Activated CD8-positive, alpha-beta T cell treated with anti-CD3 and anti-CD28 coated beads for 36 hours (primary cell): ENCODE measurements around the gene SND1. TPM values are rescaled to one million over a fixed set of nuclear protein-coding genes. Genes with fewer than 3 reads are reported as not detected.

Experiments used
- ATAC-seq: fragments of 200-7000 bp; cut with Tn5 transposase; one replicate; pipeline ENCODE4 v1.10.0; 2021; ENCODE audit warnings: mild to moderate bottlenecking, moderate library complexity
- CTCF ChIA-PET: fragments of 350-600 bp; sonication (Branson Sonifier 250); formaldehyde crosslinking; loops from one replicate; lab custom pipeline; 2021; ENCODE audit warnings: antibody characterized with exemption; lab: Charles Lee
- POLR2A ChIA-PET: fragments of 350-600 bp; sonication (Branson Sonifier 250); formaldehyde crosslinking; loops from one replicate; lab custom pipeline; 2021; ENCODE audit warnings: antibody characterized with exemption; lab: Charles Lee
- DNase-seq: peaks from one replicate; pipeline ENCODE4 v3.0.0-alpha.2; 2020
- H3K27ac Mint-ChIP-seq: one replicate; pipeline ENCODE4 v1.8.0; 2021; ENCODE audit warnings: mild to moderate bottlenecking, mixed read lengths
- H3K27me3 Mint-ChIP-seq: one replicate; pipeline ENCODE4 v1.8.0; 2021; ENCODE audit warnings: mixed read lengths
- H3K36me3 Mint-ChIP-seq: one replicate; pipeline ENCODE4 v1.8.0; 2021; ENCODE audit warnings: low read depth, mixed read lengths
- H3K4me1 Mint-ChIP-seq: one replicate; pipeline ENCODE4 v1.8.0; 2021; ENCODE audit warnings: low read depth, mixed read lengths
- H3K4me3 Mint-ChIP-seq: one replicate; pipeline ENCODE4 v1.8.0; 2021; ENCODE audit warnings: mild to moderate bottlenecking, moderate library complexity, mixed read lengths
- H3K9me3 Mint-ChIP-seq: one replicate; pipeline ENCODE4 v1.8.0; 2021; ENCODE audit warnings: mixed read lengths
- intact Hi-C: fragments of 100-400 bp; cut with micrococcal nuclease; formaldehyde crosslinking; loops from one replicate; pipeline ENCODE4 v1.10.0; 2022
- total RNA-seq, 2 experiments: library from RNA; stranded (reverse); gene quantifications; one replicate each; pipeline ENCODE4 v1.2.3, GENCODE V29; 2021
- TF ChIP-seq, protein P1 (sequence below): fragments of 200-600 bp; IDR thresholded peaks from one replicate; pipeline ENCODE4 v1.8.0; 2022; ENCODE audit warnings: antibody characterized with exemption, mild to moderate bottlenecking

The SND1 gene
- total RNA-seq, 2 experiments from 2014 or later: 206 to 208 TPM

DNA sequence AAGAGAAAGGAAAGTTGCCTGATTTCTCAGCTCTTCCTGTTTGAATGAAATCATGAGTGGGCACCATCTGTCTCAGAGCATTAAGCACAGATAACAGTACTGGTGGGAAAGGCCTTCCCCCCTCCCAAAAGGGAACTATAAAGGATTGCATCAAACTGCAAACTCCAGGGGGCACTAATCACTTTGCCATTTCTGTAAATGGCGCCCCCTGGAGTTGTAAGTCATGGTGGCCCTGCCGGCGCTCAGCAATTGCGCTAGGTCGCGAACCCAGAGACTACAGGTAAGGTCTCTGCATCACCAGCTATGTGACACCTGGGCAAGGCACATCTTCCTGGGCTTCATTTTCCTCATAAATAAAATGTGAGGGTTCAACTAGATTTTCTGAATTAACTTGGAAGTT, 368.2 kb downstream of the SND1 start:
- no peak overlapping the region for H3K4me3 Mint-ChIP-seq
- peaks cover 25% of the 10 kb centered on the region for H3K36me3 Mint-ChIP-seq
- ChIA-PET POLR2A (no interaction called here), CTCF (interaction anchor here (0.8 to 2.6 kb wide), 6 partner anchors 10 to 354 kb away, joined by 3 to 6 read pairs (median 4); no protein-coding TSS in a partner anchor)
- H3K27ac Mint-ChIP-seq: no peak overlapping the region
- intact Hi-C loops: loop anchor here (10.0 kb wide), 1 partner anchor 305 kb away; no protein-coding TSS in a partner anchor
- DNase-seq (peak; percentile 53), ATAC-seq (peak; percentile 39)
- TF ChIP-seq, protein P1, sequence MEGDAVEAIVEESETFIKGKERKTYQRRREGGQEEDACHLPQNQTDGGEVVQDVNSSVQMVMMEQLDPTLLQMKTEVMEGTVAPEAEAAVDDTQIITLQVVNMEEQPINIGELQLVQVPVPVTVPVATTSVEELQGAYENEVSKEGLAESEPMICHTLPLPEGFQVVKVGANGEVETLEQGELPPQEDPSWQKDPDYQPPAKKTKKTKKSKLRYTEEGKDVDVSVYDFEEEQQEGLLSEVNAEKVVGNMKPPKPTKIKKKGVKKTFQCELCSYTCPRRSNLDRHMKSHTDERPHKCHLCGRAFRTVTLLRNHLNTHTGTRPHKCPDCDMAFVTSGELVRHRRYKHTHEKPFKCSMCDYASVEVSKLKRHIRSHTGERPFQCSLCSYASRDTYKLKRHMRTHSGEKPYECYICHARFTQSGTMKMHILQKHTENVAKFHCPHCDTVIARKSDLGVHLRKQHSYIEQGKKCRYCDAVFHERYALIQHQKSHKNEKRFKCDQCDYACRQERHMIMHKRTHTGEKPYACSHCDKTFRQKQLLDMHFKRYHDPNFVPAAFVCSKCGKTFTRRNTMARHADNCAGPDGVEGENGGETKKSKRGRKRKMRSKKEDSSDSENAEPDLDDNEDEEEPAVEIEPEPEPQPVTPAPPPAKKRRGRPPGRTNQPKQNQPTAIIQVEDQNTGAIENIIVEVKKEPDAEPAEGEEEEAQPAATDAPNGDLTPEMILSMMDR: peak; percentile 55
- no peaks in the 10 kb centered on the region for H3K9me3 Mint-ChIP-seq
- H3K4me1 Mint-ChIP-seq: no peaks in the 10 kb centered on the region
- no peaks in the 10 kb centered on the region for H3K27me3 Mint-ChIP-seq

DNA sequence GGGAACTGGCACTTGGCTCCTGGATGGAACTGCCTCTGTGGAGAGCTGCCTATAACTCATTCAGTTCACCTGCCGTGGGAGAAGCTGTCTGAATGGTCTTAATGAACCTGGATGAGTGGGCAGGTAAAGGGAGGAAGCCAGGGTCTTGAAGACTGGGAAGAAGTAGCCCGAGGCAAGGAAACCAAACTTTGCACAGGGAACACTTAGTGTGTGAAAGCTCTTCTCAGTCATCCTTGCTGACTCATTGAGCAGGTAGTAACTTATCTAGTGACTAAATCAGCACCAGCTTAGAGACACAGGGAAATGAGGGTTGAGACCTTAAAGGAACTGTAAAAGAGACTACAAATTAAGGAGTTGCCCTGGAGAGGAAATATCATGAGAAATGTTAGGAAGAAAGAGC, 369.4 kb downstream of the SND1 start:
- Mint-ChIP-seq H3K4me3 (no peak overlapping the region), H3K36me3 (peaks cover 25% of the 10 kb centered on the region), H3K27me3 (no peaks in the 10 kb centered on the region), H3K9me3 (no peaks in the 10 kb centered on the region), H3K4me1 (no peaks in the 10 kb centered on the region), H3K27ac (no peak overlapping the region)
- ChIA-PET POLR2A (interaction anchor here (0.6 kb wide), 1 partner anchor 40 kb away, joined by 3 read pairs; no protein-coding TSS in a partner anchor), CTCF (interaction anchor here (1.4 to 1.8 kb wide), 2 partner anchors 19 to 188 kb away, joined by 5 to 6 read pairs; no protein-coding TSS in a partner anchor)
- intact Hi-C loops: loop anchor here (10.0 kb wide), 1 partner anchor 307 kb away; no protein-coding TSS in a partner anchor
- ATAC-seq (no peak), DNase-seq (no peak)
- TF ChIP-seq, protein P1: no peak

DNA sequence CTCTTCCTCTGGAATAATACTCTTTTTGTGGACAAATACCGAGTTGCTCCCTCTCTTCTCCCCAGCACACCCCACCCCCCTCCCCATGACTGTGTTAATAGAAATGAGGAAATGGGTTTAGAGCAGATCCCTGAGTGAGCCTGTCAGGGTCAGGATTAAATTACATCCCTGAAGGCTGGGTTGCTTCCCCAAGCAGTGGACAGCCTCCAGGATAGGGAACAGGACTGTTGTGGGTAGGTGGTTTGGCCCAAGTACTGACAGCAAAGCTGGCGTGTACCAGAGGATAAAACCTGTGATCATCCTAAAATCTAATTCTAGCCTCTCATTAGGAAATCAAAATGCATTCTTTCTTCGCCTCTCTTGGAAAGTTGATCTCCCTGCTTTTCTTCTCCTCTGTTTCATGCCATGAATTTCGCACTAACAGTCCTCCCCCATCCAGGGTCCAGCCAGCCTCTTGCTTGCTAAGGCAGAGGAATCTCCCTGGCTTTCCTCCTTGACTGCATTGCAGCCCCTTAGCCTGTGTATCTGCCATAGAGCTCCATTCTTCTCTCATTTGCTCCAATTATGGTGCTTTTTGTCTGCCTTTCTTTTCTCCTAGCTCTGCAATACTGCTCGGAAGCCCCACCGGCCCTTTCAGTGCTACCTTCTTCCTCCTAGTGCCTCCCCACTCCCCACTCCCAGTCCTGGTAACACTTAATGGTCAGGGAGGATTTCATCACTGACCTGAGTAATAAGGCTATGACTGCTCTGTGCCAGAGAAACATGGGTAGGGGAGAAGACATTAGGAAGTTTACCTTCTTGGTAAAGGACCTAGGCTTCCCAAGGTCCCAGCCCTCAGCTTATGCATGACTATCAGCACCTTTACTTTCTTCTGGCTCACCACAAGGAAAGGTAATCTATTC, 370.9 kb downstream of the SND1 start:
- ChIA-PET POLR2A (interaction anchor here (0.8 kb wide), 1 partner anchor 44 kb away, joined by 3 read pairs; no protein-coding TSS in a partner anchor), CTCF (interaction anchor here (0.9 kb wide), 1 partner anchor 41 kb away, joined by 3 read pairs; no protein-coding TSS in a partner anchor)
- no peak overlapping the region for H3K4me3 Mint-ChIP-seq
- H3K27me3 Mint-ChIP-seq: no peaks in the 10 kb centered on the region
- H3K4me1 Mint-ChIP-seq: no peaks in the 10 kb centered on the region
- no peaks in the 10 kb centered on the region for H3K9me3 Mint-ChIP-seq
- DNase-seq (no peak), ATAC-seq (no peak)
- no peak overlapping the region for H3K27ac Mint-ChIP-seq
- H3K36me3 Mint-ChIP-seq: peaks cover 19% of the 10 kb centered on the region
- intact Hi-C loops: loop anchor here (10.0 kb wide), 1 partner anchor 308 kb away; no protein-coding TSS in a partner anchor
- TF ChIP-seq, protein P1: no peak

DNA sequence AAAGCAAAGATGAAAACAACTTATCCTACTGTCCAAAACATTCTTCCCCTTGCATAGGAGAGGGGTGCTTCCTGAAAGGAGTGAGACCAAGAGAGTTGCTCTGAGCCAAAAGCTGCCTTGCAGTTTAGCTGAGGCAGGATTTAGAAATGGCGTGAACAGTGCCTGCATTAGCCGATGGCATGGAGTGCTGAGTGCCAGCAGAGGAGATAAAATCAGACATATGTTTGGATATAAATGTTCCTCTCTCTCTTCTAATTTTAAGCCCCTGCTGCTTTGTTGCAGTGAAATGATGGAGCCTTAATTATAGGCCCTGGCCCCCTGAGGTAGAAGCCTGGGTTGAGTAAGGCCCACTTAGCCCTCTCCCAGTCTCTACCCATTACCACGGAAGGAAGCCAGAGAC, 372.2 kb downstream of the SND1 start:
- intact Hi-C loops: loop anchor here (10.0 kb wide), 1 partner anchor 309 kb away; no protein-coding TSS in a partner anchor
- Mint-ChIP-seq H3K27ac (no peak overlapping the region), H3K4me1 (no peaks in the 10 kb centered on the region), H3K36me3 (peaks cover 24% of the 10 kb centered on the region), H3K9me3 (no peaks in the 10 kb centered on the region), H3K27me3 (no peaks in the 10 kb centered on the region), H3K4me3 (no peak overlapping the region)
- ATAC-seq: no peak
- ChIA-PET CTCF (interaction anchor here (1.3 kb wide), 1 partner anchor 8 kb away, joined by 3 read pairs; no protein-coding TSS in a partner anchor), POLR2A (no interaction called here)
- DNase-seq: no peak
- TF ChIP-seq, protein P1: no peak
